WERI-Rb-1 (cell line): ENCODE measurements around the gene ELL2.

Experiments used
- DNase-seq: peaks from one replicate; pipeline ENCODE4 v3.0.0-alpha.2; 2020
- H3K27ac ChIP-seq: fragments of 250-450 bp; sonication (Bioruptor Pico); 2 replicates; pipeline ENCODE4 v1.5.1; 2020; ENCODE audit warnings: mild to moderate bottlenecking, moderate library complexity
- H3K27me3 ChIP-seq: fragments of 250-450 bp; sonication (Bioruptor Pico); 2 replicates; pipeline ENCODE4 v1.5.1; 2021; ENCODE audit warnings: mild to moderate bottlenecking, low read depth, moderate library complexity; ENCODE audit not compliant: insufficient read depth, severe bottlenecking
- H3K36me3 ChIP-seq: fragments of 250-450 bp; sonication (Bioruptor Pico); 2 replicates; pipeline ENCODE4 v1.5.1; 2020; ENCODE audit warnings: mild to moderate bottlenecking, moderate library complexity
- H3K4me3 ChIP-seq: 2 replicates; pipeline ENCODE4 v1.5.1; 2011; ENCODE audit warnings: low read depth, mild to moderate bottlenecking, control low read depth, low read length
- H3K9me3 ChIP-seq: fragments of 250-450 bp; sonication (Bioruptor Pico); 2 replicates; pipeline ENCODE4 v1.5.1; 2021; ENCODE audit warnings: mild to moderate bottlenecking, moderate library complexity; ENCODE audit not compliant: severe bottlenecking
- TF ChIP-seq, protein P1 (sequence below): IDR thresholded peaks from 2 replicates; pipeline ENCODE4 v1.5.1; 2011; ENCODE audit warnings: low read depth, mild to moderate bottlenecking, control low read depth, inconsistent platforms, low read length

ELL2 gene

DNA sequence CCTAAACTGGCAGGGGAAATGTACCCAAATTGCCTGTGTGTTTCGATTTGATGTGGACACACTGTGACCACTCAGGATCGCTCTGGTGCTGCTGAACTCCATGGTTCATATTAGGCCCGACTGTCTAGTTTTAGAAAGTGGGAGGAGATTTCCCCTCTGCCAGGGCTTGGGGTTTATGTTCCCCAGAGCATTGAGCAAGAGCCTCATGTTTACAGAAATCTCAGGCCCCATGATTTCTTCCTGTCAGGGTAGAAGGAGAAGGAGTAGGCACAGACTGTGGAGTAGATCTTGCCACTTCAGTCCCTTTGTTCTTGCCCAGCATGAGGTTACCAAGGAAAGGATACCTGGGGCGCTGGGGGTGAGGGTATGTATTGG lies 98.3 kb downstream of the ELL2 start:
- H3K9me3 ChIP-seq: no peaks in the 10 kb centered on the region
- no peaks in the 10 kb centered on the region for H3K36me3 ChIP-seq
- TF ChIP-seq, protein P1, sequence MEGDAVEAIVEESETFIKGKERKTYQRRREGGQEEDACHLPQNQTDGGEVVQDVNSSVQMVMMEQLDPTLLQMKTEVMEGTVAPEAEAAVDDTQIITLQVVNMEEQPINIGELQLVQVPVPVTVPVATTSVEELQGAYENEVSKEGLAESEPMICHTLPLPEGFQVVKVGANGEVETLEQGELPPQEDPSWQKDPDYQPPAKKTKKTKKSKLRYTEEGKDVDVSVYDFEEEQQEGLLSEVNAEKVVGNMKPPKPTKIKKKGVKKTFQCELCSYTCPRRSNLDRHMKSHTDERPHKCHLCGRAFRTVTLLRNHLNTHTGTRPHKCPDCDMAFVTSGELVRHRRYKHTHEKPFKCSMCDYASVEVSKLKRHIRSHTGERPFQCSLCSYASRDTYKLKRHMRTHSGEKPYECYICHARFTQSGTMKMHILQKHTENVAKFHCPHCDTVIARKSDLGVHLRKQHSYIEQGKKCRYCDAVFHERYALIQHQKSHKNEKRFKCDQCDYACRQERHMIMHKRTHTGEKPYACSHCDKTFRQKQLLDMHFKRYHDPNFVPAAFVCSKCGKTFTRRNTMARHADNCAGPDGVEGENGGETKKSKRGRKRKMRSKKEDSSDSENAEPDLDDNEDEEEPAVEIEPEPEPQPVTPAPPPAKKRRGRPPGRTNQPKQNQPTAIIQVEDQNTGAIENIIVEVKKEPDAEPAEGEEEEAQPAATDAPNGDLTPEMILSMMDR: no peak
- no peak overlapping the region for H3K4me3 ChIP-seq
- no peaks in the 10 kb centered on the region for H3K27me3 ChIP-seq
- H3K27ac ChIP-seq: no peak overlapping the region
- no peak for DNase-seq

DNA sequence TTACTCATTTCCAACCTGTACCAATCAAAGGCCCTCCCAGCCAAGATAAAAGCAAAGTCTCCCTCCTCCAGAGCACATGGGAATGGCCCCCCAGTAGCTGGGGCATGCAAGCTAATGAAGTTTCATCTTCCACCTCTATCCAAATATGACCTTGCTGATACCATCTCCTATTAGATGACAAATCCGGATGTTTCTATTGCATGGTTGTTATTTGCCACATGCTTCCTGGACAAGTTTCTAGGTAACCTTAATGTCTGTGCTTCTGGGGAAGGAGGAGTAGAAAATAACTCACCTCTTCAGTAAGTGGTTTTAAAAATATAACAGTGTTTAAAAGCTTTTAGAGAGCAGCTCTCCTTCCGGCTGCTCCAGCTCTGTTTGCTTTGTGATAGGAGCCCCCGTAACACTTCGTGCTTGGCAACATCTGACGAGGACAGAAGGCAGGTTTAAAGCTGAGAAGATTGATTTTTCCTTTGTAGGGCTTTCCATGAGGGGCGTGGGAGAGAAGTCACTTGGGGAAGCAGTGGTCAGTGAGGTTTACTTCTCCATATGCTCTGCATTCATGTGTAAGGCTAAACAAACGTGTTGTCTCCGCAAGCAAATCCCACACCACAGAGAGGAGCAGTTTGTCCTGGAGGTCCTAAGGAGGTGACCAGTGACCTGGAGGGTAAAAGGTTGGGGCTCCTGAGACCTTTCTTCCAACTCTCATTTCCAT lies 98.8 kb downstream of the ELL2 start:
- H3K4me3 ChIP-seq: no peak overlapping the region

DNA sequence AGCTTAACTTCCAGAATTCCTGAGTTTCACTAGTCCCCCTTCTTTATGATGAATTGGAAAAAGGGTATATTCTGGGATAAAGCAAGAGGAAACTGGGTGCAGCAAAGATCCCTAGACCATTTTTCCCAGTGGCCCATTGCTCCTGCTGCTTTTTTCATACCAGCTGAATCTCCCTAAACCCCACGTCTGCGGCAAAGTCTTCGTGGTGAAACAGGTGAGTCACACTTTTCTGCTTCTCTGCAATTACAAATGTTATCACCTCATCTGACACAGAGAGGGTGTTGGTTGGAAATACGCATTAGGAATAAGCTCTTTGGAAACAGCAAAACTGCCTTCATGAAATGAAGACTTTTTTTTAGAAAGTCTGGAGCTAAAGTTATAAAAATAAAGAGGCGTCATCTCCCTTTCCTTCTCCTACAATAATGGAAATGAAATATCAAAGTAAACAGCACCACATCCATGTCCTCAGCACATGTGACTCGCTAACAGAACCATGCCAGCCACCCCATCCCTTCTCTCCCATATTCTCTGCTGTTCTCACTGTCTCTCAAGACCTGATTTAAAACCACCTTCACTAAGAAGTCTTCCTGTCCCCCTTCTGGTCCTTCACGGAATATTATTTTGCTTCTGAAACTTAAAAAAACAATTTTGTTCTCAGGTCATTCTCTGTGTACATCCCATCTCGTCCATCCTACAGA lies 99.6 kb downstream of the ELL2 start:
- no peak overlapping the region for H3K27ac ChIP-seq
- DNase-seq: no peak
- no peak overlapping the region for H3K4me3 ChIP-seq
- no peaks in the 10 kb centered on the region for H3K36me3 ChIP-seq
- H3K27me3 ChIP-seq: no peaks in the 10 kb centered on the region
- TF ChIP-seq, protein P1: no peak
- no peaks in the 10 kb centered on the region for H3K9me3 ChIP-seq

More for the DNA sequence above, 98.8 kb downstream of the ELL2 start:
- no peak for DNase-seq
- Histone ChIP-seq H3K27me3 (no peaks in the 10 kb centered on the region), H3K27ac (no peak overlapping the region), H3K9me3 (no peaks in the 10 kb centered on the region), H3K36me3 (no peaks in the 10 kb centered on the region)
- TF ChIP-seq, protein P1: no peak

DNA sequence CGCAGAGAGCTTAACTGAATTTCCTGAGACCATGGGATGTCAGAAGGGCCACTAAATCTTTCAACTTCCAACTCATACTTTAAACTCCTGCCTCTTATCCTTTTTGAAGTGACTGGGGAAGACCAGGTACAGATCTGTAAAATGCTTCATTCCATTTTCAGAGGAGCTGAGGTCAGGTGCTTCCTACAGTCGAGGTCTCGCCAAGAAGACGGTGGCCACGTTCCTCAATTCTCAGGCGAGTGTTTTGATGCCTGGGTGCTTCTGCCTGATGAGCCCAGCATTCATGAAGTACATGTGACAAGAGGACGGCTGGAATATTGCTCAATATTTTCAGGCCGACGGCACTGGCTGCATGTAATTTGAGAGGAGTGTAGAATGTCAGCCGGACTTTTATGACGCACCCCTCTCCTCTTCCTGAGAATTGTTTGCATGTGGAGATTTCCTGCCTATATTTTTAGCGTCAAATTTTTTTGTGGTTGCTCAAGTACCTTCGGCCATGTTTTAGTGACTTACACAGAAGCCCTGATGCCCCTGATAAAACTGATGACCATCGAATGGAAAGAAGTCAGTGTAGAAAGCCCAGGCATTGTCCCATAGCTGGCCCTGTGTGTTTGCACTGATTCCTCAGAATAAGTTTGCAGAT lies 100.3 kb downstream of the ELL2 start:
- Histone ChIP-seq H3K36me3 (no peaks in the 10 kb centered on the region), H3K27ac (no peak overlapping the region), H3K4me3 (no peak overlapping the region), H3K27me3 (no peaks in the 10 kb centered on the region), H3K9me3 (no peaks in the 10 kb centered on the region)
- no peak for DNase-seq
- TF ChIP-seq, protein P1: no peak

DNA sequence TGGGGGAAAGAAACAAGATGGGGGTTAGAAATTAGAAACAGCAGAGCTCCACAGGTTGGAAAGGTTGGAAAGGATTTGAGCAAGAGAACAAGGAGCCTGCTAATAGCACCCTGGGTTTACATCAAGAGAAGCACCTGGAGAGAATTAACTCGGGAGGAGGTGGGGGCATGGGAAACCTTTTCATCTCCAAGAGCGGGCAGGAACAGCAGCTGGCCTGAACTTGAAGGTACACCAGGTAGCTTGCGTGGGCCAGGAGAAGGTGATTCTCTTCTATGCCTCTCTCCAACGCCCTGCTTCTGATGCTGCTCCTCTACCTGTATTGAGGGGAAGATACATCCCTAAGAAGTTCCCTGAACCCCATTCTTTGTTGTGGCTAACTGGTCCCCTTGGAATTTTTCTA lies 102.0 kb downstream of the ELL2 start:
- DNase-seq: no peak
- Histone ChIP-seq H3K36me3 (no peaks in the 10 kb centered on the region), H3K27me3 (no peaks in the 10 kb centered on the region), H3K9me3 (no peaks in the 10 kb centered on the region), H3K4me3 (no peak overlapping the region), H3K27ac (no peak overlapping the region)
- TF ChIP-seq, protein P1: no peak
